HG02981 (cell line): ENCODE results near the gene GATAD2B.
A peak's percentile ranks its signal among the peaks of the same experiment; 100 is the strongest.

Experiments used
- ATAC-seq: cut with Tn5 transposase; IDR thresholded peaks from one replicate; pipeline ENCODE4 v1.9.1; 2021; ENCODE audit warnings: mild to moderate bottlenecking, moderate library complexity; ENCODE audit not compliant: unreplicated experiment

GATAD2B gene

GRCh38 chr1:153922972-153923925 is at the start of gene GATAD2B:
TSS of gene GATAD2B (minus strand) at chr1:153922972. CDS start at chr1:153828347, 94,625 bp downstream.
- peak; percentile 94 for ATAC-seq

GRCh38 chr1:153970346-153970745 is 47.6 kb upstream of the GATAD2B start:
- no peak for ATAC-seq

- no peak for ATAC-seq
Observed at GRCh38 chr1:153968972-153969371, 46.2 kb upstream of the GATAD2B start.

GRCh38 chr1:153968408-153968807 is 45.6 kb upstream of the GATAD2B start:
- ATAC-seq, result no peak

GRCh38 chr1:153968000-153968363 is 45.2 kb upstream of the GATAD2B start:
- no peak for ATAC-seq

GRCh38 chr1:153967107-153967999 is 44.6 kb upstream of the GATAD2B start, which contains the start of gene CREB3L4:
TSS of gene CREB3L4 (plus strand) at chr1:153967902. CDS start at chr1:153968526, 624 bp downstream.
- ATAC-seq, result peak; percentile 77

GRCh38 chr1:153963850-153964331 is 41.1 kb upstream of the GATAD2B start:
- ATAC-seq, result no peak

GRCh38 chr1:153963030-153963849 is 40.5 kb upstream of the GATAD2B start, which contains the start of gene SLC39A1:
TSS of gene SLC39A1 (minus strand) at chr1:153963537. CDS start at chr1:153962715, 822 bp downstream.
- ATAC-seq, result peak; percentile 42

- no peak for ATAC-seq
Observed at GRCh38 chr1:153962088-153963029, 39.6 kb upstream of the GATAD2B start.

- ATAC-seq, result no peak
Observed at GRCh38 chr1:153961421-153961820, 38.6 kb upstream of the GATAD2B start.

GRCh38 chr1:153960206-153960605 is 37.4 kb upstream of the GATAD2B start:
- ATAC-seq, result no peak

GRCh38 chr1:153959454-153959853 is 36.7 kb upstream of the GATAD2B start:
- ATAC-seq, result no peak

- no peak for ATAC-seq
Observed at GRCh38 chr1:153958961-153959260, 36.1 kb upstream of the GATAD2B start.

GRCh38 chr1:153958111-153958960 is 35.6 kb upstream of the GATAD2B start, which contains the start of gene CRTC2:
TSS of gene CRTC2 (minus strand) at chr1:153958612. CDS start at chr1:153958497, 115 bp downstream.
- peak; percentile 81 for ATAC-seq

- no peak for ATAC-seq
Observed at GRCh38 chr1:153957744-153958110, 35.0 kb upstream of the GATAD2B start.

GRCh38 chr1:153956997-153957715 is 34.4 kb upstream of the GATAD2B start:
- ATAC-seq, result no peak

- no peak for ATAC-seq
Observed at GRCh38 chr1:153954826-153955225, 32.1 kb upstream of the GATAD2B start.
